Renal cortical epithelial cell (primary cell): Measurements from ENCODE around the gene PDE10A. TPM values are rescaled to one million over a fixed set of nuclear protein-coding genes. Genes with fewer than 3 reads are reported as not detected.
A peak's percentile ranks its signal among the peaks of the same experiment; 100 is the strongest.
"Not testable (repeated sequence)": the region's sequence is repeated elsewhere in the genome, so short reads cannot be mapped to it uniquely, and the experiment has no call there.

Experiments used
- DNase-seq: peaks from one replicate; pipeline ENCODE4 v3.0.0-alpha.2; 2011; ENCODE audit warnings: low read depth
- total RNA-seq: library from RNA; depleted of rRNA; stranded (reverse); fragments of >200 nt; gene quantifications from 2 replicates; pipeline ENCODE4 v1.2.3, GENCODE V29; 2014

PDE10A gene
- total RNA-seq, 1 donor from 2014 or later, result 52.1 TPM

- DNase-seq, result no peak
Observed at GRCh38 chr6:165624871-165625639, 38.0 kb downstream of the PDE10A start.

GRCh38 chr6:165621940-165622339, 41.1 kb downstream of the PDE10A start:
- DNase-seq, result peak; percentile 42

GRCh38 chr6:165618891-165619290, 44.1 kb downstream of the PDE10A start:
- not testable (repeated sequence) for DNase-seq

GRCh38 chr6:165618241-165618640, 44.8 kb downstream of the PDE10A start:
- peak; percentile 43 for DNase-seq

GRCh38 chr6:165617528-165617927, 45.5 kb downstream of the PDE10A start:
- no peak for DNase-seq

GRCh38 chr6:165616116-165616515, 46.9 kb downstream of the PDE10A start:
- no peak for DNase-seq

- no peak for DNase-seq
Observed at GRCh38 chr6:165615636-165616035, 47.4 kb downstream of the PDE10A start.

- peak; percentile 21 for DNase-seq
Observed at GRCh38 chr6:165611294-165611693, 51.7 kb downstream of the PDE10A start.

GRCh38 chr6:165608577-165608976, 54.5 kb downstream of the PDE10A start:
- DNase-seq, result not testable (repeated sequence)

GRCh38 chr6:165606740-165607008, 56.4 kb downstream of the PDE10A start:
- no peak for DNase-seq

- DNase-seq, result peak; percentile 97
Observed at GRCh38 chr6:165605901-165606739, 56.9 kb downstream of the PDE10A start.

GRCh38 chr6:165605182-165605875, 57.7 kb downstream of the PDE10A start:
- DNase-seq, result peak; percentile 49

- no peak for DNase-seq
Observed at GRCh38 chr6:165602291-165602690, 60.8 kb downstream of the PDE10A start.

GRCh38 chr6:165600606-165601005, 62.4 kb downstream of the PDE10A start:
- DNase-seq, result no peak

- no peak for DNase-seq
Observed at GRCh38 chr6:165599596-165600487, 63.2 kb downstream of the PDE10A start.

- DNase-seq, result no peak
Observed at GRCh38 chr6:165599121-165599520, 63.9 kb downstream of the PDE10A start.

- DNase-seq, result no peak
Observed at GRCh38 chr6:165597821-165598220, 65.2 kb downstream of the PDE10A start.

- DNase-seq, result no peak
Observed at GRCh38 chr6:165594584-165595333, 68.3 kb downstream of the PDE10A start.

- DNase-seq, result not testable (repeated sequence)
Observed at GRCh38 chr6:165592947-165593346, 70.1 kb downstream of the PDE10A start.

GRCh38 chr6:165588515-165588914, 74.5 kb downstream of the PDE10A start:
- DNase-seq, result no peak

GRCh38 chr6:165587206-165587605, 75.8 kb downstream of the PDE10A start:
- no peak for DNase-seq
